Nephron progenitor cell (in vitro differentiated cells): ENCODE data around the gene USP6.
"Not testable (repeated sequence)": the region's sequence is repeated elsewhere in the genome, so short reads cannot be mapped to it uniquely, and the experiment has no call there.

Experiments
- DNase-seq: peaks from one replicate; pipeline ENCODE4 v3.0.0; 2021
- H3K27ac Mint-ChIP-seq: 2 replicates; pipeline ENCODE4 v1.8.0; 2021; ENCODE audit warnings: mild to moderate bottlenecking, moderate library complexity, mixed read lengths
- H3K27me3 Mint-ChIP-seq: 2 replicates; pipeline ENCODE4 v1.8.0; 2021; ENCODE audit warnings: mild to moderate bottlenecking, low read depth, mixed read lengths; ENCODE audit not compliant: poor library complexity
- H3K36me3 Mint-ChIP-seq: 2 replicates; pipeline ENCODE4 v1.8.0; 2021; ENCODE audit warnings: low read depth, mixed read lengths
- H3K4me1 Mint-ChIP-seq: 2 replicates; pipeline ENCODE4 v1.8.0; 2021; ENCODE audit warnings: mixed read lengths
- H3K4me3 Mint-ChIP-seq: 2 replicates; pipeline ENCODE4 v1.8.0; 2021; ENCODE audit warnings: mild to moderate bottlenecking, moderate library complexity, mixed read lengths
- H3K9me3 Mint-ChIP-seq: 2 replicates; pipeline ENCODE4 v1.8.0; 2021; ENCODE audit warnings: mild to moderate bottlenecking, moderate library complexity, mixed read lengths
- CTCF ChIP-seq: fragments of 200-600 bp; sonication (generic); IDR thresholded peaks from 2 replicates; pipeline ENCODE4 v1.5.0; 2021; ENCODE audit warnings: antibody characterized with exemption

Gene USP6

DNA sequence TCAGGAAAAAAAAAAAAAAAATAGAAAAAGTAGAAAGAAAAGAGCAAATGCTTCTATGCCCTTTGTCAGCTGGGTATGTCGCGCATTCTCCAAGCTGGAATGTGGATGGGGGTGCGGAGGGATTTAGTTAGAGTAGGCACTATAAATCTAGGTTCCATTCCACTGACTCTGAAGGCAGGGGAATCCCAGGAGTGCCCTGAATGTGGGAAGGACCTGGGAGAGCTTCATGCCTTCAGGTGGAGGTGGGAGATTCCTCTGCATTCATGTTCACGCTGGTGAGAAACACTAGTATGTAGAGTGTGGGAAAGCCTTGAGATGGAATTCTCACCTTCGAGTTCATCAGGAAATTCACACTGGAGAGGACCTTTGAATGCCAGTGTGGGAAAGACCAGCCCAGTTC lies 16.6 kb upstream of the USP6 start:
- peaks cover 75% of the 10 kb centered on the region for H3K9me3 Mint-ChIP-seq
- no peak for TF ChIP-seq CTCF
- H3K4me1 Mint-ChIP-seq, result peaks cover 12% of the 10 kb centered on the region
- peaks cover 50% of the 10 kb centered on the region for H3K27me3 Mint-ChIP-seq
- peak overlapping the region; percentile 15 for H3K4me3 Mint-ChIP-seq
- H3K27ac Mint-ChIP-seq, result no peak overlapping the region
- DNase-seq, result peak; percentile 18
- H3K36me3 Mint-ChIP-seq, result peaks cover 26% of the 10 kb centered on the region

GRCh38 chr17:5100832-5101231 lies 15.0 kb upstream of the USP6 start:
- H3K36me3 Mint-ChIP-seq, result peaks cover 33% of the 10 kb centered on the region
- H3K27ac Mint-ChIP-seq, result no peak overlapping the region
- H3K4me3 Mint-ChIP-seq, result no peak overlapping the region
- peaks cover 12% of the 10 kb centered on the region for H3K4me1 Mint-ChIP-seq
- no peak for DNase-seq
- no peak for TF ChIP-seq CTCF
- H3K27me3 Mint-ChIP-seq, result peaks cover 43% of the 10 kb centered on the region
- peaks cover 77% of the 10 kb centered on the region for H3K9me3 Mint-ChIP-seq

- peaks cover 60% of the 10 kb centered on the region for H3K9me3 Mint-ChIP-seq
- no peak for DNase-seq
- peak overlapping the region; percentile 88 for H3K4me3 Mint-ChIP-seq
- H3K36me3 Mint-ChIP-seq, result peaks cover 62% of the 10 kb centered on the region
- H3K27ac Mint-ChIP-seq, result peak overlapping the region; percentile 63
- TF ChIP-seq CTCF, result no peak
- peaks cover 19% of the 10 kb centered on the region for H3K27me3 Mint-ChIP-seq
- peaks cover 28% of the 10 kb centered on the region for H3K4me1 Mint-ChIP-seq
Observed at GRCh38 chr17:5110816-5111215, 5.0 kb upstream of the USP6 start.

DNA sequence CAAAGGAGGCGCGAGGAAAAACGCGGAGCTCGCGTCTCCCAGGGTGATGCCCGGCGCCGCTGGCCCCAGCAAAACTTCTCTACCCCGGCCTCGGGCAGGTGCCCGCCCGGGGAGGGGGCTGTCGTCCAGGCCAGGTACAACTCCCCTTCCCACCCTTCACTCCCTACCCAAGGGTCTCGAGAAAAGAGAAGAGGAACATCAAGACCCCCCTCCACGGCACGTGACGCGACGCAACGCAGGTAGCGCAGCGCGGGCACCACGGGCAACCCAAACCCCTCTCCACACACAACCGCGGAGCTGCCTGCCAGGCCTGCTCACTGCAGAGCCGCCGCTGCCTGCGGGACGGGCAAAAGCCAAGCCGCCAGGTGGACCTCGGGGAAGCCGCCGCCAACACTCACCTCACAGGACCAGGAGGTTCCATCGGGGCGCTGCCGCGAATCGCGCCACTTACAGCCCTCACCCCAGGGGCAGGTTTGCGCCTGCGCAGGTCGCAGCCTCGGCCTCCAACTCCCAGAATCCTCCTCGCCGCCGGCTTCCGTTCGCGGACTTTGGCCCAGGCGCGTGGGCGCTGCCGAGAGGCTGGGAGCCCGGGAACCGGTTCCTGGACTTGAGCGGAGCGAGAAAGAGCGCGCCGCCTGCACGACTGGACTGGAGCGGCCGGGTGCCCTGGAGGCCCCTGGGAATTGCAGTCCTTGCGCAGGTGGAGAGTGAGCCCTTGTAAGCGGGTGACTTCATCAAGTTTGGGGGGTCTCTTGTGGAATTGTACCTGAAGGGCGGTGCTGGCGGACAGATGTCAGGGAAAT lies 4.2 kb upstream of the USP6 start, which contains the start of gene ZNF232:
ZNF232 (minus strand) TSS at position 477 of the 803 bp plus-strand sequence; CDS start at position 421, 56 bp downstream.
- peaks cover 28% of the 10 kb centered on the region for H3K4me1 Mint-ChIP-seq
- peaks cover 56% of the 10 kb centered on the region for H3K9me3 Mint-ChIP-seq
- H3K4me3 Mint-ChIP-seq, result peak within 1 kb of the TSS; percentile 88
- H3K27ac Mint-ChIP-seq, result peak within 1 kb of the TSS; percentile 96
- H3K36me3 Mint-ChIP-seq, result peaks cover 54% of the 10 kb centered on the region
- H3K27me3 Mint-ChIP-seq, result peaks cover 19% of the 10 kb centered on the region
- peak; percentile 94 for DNase-seq
- no peak for TF ChIP-seq CTCF

DNA sequence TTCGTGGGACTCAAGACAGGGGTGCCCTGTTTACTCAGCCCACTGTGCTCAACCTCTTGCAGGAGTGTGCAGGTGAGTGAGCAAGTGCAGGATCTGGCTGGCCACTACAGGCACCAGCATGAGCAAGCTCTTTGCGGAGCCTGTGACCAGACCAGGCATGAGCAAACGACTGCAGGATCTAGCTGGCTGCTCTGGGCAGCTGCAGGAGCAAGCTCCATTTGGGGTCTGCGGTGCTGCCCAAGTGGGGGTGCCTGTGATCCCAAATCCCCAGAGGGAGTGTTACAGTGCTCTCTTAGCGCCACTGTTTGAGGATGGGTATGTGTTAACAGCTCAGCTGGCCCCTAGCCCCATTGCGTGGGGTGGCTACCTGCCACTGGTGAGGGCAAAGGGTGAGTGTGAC lies 2.4 kb downstream of the USP6 start:
- TF ChIP-seq CTCF, result no peak
- no peak overlapping the region for H3K4me3 Mint-ChIP-seq
- peaks cover 29% of the 10 kb centered on the region for H3K9me3 Mint-ChIP-seq
- peaks cover 44% of the 10 kb centered on the region for H3K27me3 Mint-ChIP-seq
- H3K4me1 Mint-ChIP-seq, result peaks cover 7% of the 10 kb centered on the region
- H3K36me3 Mint-ChIP-seq, result peaks cover 8% of the 10 kb centered on the region
- H3K27ac Mint-ChIP-seq, result no peak overlapping the region
- DNase-seq, result no peak

GRCh38 chr17:5120036-5120435 lies 4.2 kb downstream of the USP6 start:
- Mint-ChIP-seq H3K4me1 (peaks cover 7% of the 10 kb centered on the region), H3K9me3 (peaks cover 25% of the 10 kb centered on the region), H3K4me3 (no peak overlapping the region), H3K27me3 (peaks cover 59% of the 10 kb centered on the region), H3K36me3 (no peaks in the 10 kb centered on the region), H3K27ac (no peak overlapping the region)
- TF ChIP-seq CTCF, result no peak
- DNase-seq, result no peak

DNA sequence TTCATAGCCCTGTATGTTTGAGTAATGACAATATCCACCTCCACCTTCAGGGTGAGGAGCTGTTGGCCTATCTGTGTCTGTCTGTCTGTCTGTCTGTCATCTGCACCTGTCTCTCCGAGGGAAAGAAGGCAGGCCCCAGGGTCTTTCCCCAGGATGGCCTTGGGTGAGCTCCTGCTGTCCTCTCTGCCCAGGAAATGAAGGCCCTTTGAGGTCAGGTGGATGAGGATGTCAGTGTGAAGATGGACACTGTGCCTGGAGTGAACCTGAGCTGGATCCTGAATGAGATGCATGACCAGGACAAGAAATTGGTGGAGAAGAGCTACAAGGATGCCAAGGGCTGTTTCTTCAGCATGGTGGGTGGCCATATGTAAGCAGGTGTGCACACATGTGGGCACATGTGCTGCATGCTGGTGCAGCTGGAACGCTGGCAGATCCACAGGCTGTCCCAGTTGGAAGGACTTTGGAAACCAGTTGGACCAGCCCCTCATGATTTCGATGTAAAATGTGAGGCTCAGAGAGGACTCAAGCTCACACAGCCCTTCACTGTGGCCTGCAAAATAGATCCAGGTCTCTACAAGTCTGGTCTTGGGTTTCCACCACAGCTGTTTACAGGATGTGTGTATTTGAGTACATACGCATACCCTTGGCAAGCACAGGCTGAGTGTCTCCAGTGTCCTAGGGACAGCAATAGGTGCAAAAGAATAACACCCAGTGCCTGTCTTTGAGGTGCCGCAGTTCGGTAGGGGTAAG lies 4.8 kb downstream of the USP6 start:
- H3K27ac Mint-ChIP-seq, H3K36me3 Mint-ChIP-seq, H3K4me1 Mint-ChIP-seq, DNase-seq: not testable (repeated sequence)
- peak overlapping the region; percentile 42 for H3K4me3 Mint-ChIP-seq
- peaks cover 65% of the 10 kb centered on the region for H3K27me3 Mint-ChIP-seq
- peaks cover 25% of the 10 kb centered on the region for H3K9me3 Mint-ChIP-seq
